HUES48 (cell line): ENCODE results near the gene ITPRID1.
"Not testable (repeated sequence)": the region's sequence is repeated elsewhere in the genome, so short reads cannot be mapped to it uniquely, and the experiment has no call there.

Source experiments
- H3K27ac ChIP-seq: one replicate; pipeline ENCODE4 v1.7.0; 2013; ENCODE audit warnings: low read depth, low read length, inconsistent platforms
- H3K27me3 ChIP-seq: 2 replicates; pipeline ENCODE4 v1.6.1; 2013; ENCODE audit warnings: mild to moderate bottlenecking, low read length; ENCODE audit not compliant: control insufficient read depth, insufficient read depth
- H3K36me3 ChIP-seq: 2 replicates; pipeline ENCODE4 v1.6.1; 2013; ENCODE audit warnings: low read length; ENCODE audit not compliant: control insufficient read depth, insufficient read depth
- H3K4me1 ChIP-seq: 2 replicates; pipeline ENCODE4 v1.6.1; 2013; ENCODE audit warnings: mild to moderate bottlenecking, low read length; ENCODE audit not compliant: control insufficient read depth, insufficient read depth
- H3K4me3 ChIP-seq: 2 replicates; pipeline ENCODE4 v1.5.1; 2013; ENCODE audit warnings: mild to moderate bottlenecking, low read depth, low read length
- H3K9ac ChIP-seq: 2 replicates; pipeline ENCODE4 v1.6.1; 2013; ENCODE audit warnings: mild to moderate bottlenecking, low read depth, low read length, moderate library complexity
- H3K9me3 ChIP-seq: 2 replicates; pipeline ENCODE4 v1.6.1; 2013; ENCODE audit warnings: low read length; ENCODE audit not compliant: control insufficient read depth, insufficient read depth

ITPRID1 gene

DNA sequence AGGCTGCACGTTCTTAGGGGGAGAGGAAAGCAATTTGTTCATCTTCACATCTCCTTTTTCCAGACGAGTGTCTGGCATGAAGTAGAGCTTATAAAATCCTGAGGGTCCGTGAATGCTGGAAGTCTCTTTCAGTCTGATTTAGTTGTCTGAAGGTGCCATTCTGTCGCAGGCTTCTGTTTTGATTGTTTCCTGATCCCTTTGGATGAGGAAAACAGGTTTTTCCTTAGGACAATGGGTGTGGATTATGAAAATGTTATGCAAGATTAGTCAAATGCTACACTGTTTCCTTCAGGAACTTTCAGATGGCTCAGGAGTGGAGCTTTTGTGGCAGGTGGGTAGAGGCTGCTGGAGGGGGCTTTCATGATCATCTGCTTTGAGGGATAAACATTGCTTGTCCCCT lies at the start of gene ITPRID1:
ITPRID1 (plus strand) TSS at position 301 of the 400 bp plus-strand sequence. CDS start 38,935 bp downstream, outside the sequence.
- no peak within 1 kb of the TSS for H3K4me3 ChIP-seq
- no peak within 1 kb of the TSS for H3K27ac ChIP-seq
- H3K36me3 ChIP-seq: no peaks in the 10 kb centered on the region
- H3K27me3 ChIP-seq: no peaks in the 10 kb centered on the region
- H3K9ac ChIP-seq: no peak within 1 kb of the TSS
- peaks cover 6% of the 10 kb centered on the region; the same call in 1 of the 2 replicates for H3K9me3 ChIP-seq
- no peaks in the 10 kb centered on the region for H3K4me1 ChIP-seq

DNA sequence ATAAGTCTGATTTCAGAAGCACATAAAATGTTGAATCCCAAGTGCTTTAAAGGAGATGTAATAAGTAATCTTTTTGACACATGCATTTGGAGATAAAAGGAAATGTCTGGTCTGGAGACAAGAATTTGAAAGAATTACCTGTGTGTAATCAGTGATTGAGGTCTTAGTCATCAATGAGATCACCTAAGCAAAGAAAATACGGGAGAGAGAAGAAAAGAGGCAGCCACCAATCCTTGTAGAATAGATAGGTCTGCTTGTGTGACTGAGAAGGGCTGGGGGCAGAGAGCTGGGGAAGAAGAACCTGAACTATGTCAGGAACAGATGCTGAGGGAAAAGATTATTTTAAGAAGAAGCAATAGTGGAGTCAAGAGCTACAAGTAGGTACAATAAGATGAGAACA lies 49.3 kb upstream of the ITPRID1 start:
- Histone ChIP-seq H3K27me3 (peaks cover 47% of the 10 kb centered on the region), H3K4me1 (peaks cover 24% of the 10 kb centered on the region), H3K36me3 (no peaks in the 10 kb centered on the region), H3K9me3 (no peaks in the 10 kb centered on the region), H3K27ac (peak overlapping the region; percentile 32), H3K9ac (no peak overlapping the region), H3K4me3 (no peak overlapping the region)

GRCh38 chr7:31465285-31465684 lies 48.6 kb upstream of the ITPRID1 start:
- Histone ChIP-seq H3K36me3 (no peaks in the 10 kb centered on the region), H3K4me1 (peaks cover 24% of the 10 kb centered on the region), H3K27ac (peak overlapping the region; percentile 72), H3K9me3 (no peaks in the 10 kb centered on the region), H3K4me3 (no peak overlapping the region), H3K27me3 (peaks cover 40% of the 10 kb centered on the region), H3K9ac (no peak overlapping the region)

GRCh38 chr7:31466036-31466435 lies 47.9 kb upstream of the ITPRID1 start:
- Histone ChIP-seq H3K9me3 (no peaks in the 10 kb centered on the region), H3K9ac (no peak overlapping the region), H3K27ac (peak overlapping the region; percentile 79), H3K4me1 (peaks cover 24% of the 10 kb centered on the region), H3K36me3 (no peaks in the 10 kb centered on the region), H3K4me3 (no peak overlapping the region), H3K27me3 (peaks cover 33% of the 10 kb centered on the region)

- not testable (repeated sequence) for H3K27me3 ChIP-seq, H3K4me1 ChIP-seq, H3K27ac ChIP-seq, H3K4me3 ChIP-seq, H3K36me3 ChIP-seq, H3K9me3 ChIP-seq, H3K9ac ChIP-seq
Observed at GRCh38 chr7:31470883-31471282, 43.0 kb upstream of the ITPRID1 start.

- no peak overlapping the region for H3K9ac ChIP-seq
- no peak overlapping the region for H3K4me3 ChIP-seq
- peaks cover 11% of the 10 kb centered on the region; the same call in 1 of the 2 replicates for H3K4me1 ChIP-seq
- H3K9me3 ChIP-seq: no peaks in the 10 kb centered on the region
- peaks cover 7% of the 10 kb centered on the region; the same call in 1 of the 2 replicates for H3K27me3 ChIP-seq
- H3K36me3 ChIP-seq: no peaks in the 10 kb centered on the region
- H3K27ac ChIP-seq: no peak overlapping the region
Observed at GRCh38 chr7:31475368-31475767, 38.5 kb upstream of the ITPRID1 start.

GRCh38 chr7:31476073-31476745 lies 37.7 kb upstream of the ITPRID1 start:
- H3K4me3 ChIP-seq: no peak overlapping the region
- H3K27me3 ChIP-seq: peaks cover 7% of the 10 kb centered on the region; the same call in 1 of the 2 replicates
- peaks cover 11% of the 10 kb centered on the region; the same call in 1 of the 2 replicates for H3K4me1 ChIP-seq
- no peaks in the 10 kb centered on the region for H3K9me3 ChIP-seq
- no peak overlapping the region for H3K9ac ChIP-seq
- no peaks in the 10 kb centered on the region for H3K36me3 ChIP-seq
- no peak overlapping the region for H3K27ac ChIP-seq

- peaks cover 7% of the 10 kb centered on the region; the same call in 1 of the 2 replicates for H3K27me3 ChIP-seq
- H3K36me3 ChIP-seq: no peaks in the 10 kb centered on the region
- H3K27ac ChIP-seq: no peak overlapping the region
- H3K9me3 ChIP-seq: no peaks in the 10 kb centered on the region
- no peak overlapping the region for H3K4me3 ChIP-seq
- peaks cover 11% of the 10 kb centered on the region; the same call in 1 of the 2 replicates for H3K4me1 ChIP-seq
- no peak overlapping the region for H3K9ac ChIP-seq
Observed at GRCh38 chr7:31476941-31477677, 36.8 kb upstream of the ITPRID1 start.

GRCh38 chr7:31478018-31478417 lies 35.9 kb upstream of the ITPRID1 start:
- Histone ChIP-seq H3K36me3 (no peaks in the 10 kb centered on the region), H3K4me1 (peaks cover 11% of the 10 kb centered on the region; the same call in 1 of the 2 replicates), H3K9me3 (no peaks in the 10 kb centered on the region), H3K4me3 (no peak overlapping the region), H3K27ac (no peak overlapping the region), H3K27me3 (peaks cover 7% of the 10 kb centered on the region; the same call in 1 of the 2 replicates), H3K9ac (no peak overlapping the region)

- Histone ChIP-seq H3K4me3 (no peak overlapping the region), H3K27me3 (peaks cover 7% of the 10 kb centered on the region; the same call in 1 of the 2 replicates), H3K9ac (no peak overlapping the region), H3K36me3 (no peaks in the 10 kb centered on the region), H3K9me3 (no peaks in the 10 kb centered on the region), H3K27ac (no peak overlapping the region), H3K4me1 (peaks cover 11% of the 10 kb centered on the region; the same call in 1 of the 2 replicates)
Observed at GRCh38 chr7:31478721-31479120, 35.2 kb upstream of the ITPRID1 start.

DNA sequence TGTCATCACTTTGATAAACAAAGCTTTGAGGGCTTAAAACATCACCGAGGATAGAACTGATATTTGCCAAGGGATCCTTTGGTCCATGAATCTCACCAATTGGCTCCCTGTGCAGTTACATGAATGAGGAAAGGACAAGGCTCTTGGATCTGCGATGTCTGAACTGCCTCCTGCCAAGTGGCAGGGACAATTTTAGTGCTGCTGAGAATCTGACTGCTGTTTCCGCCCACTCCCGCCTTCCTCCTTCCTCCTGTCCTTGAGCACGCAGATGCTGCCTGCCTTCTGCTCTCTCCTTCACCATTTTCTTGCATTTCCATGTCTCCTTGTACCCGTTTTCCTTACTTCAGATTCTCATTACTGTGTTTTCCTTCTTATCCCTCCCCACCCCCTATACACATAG lies 26.8 kb upstream of the ITPRID1 start:
- no peaks in the 10 kb centered on the region for H3K4me1 ChIP-seq
- no peaks in the 10 kb centered on the region for H3K36me3 ChIP-seq
- H3K4me3 ChIP-seq: no peak overlapping the region
- no peaks in the 10 kb centered on the region for H3K27me3 ChIP-seq
- H3K27ac ChIP-seq: no peak overlapping the region
- H3K9me3 ChIP-seq: no peaks in the 10 kb centered on the region
- H3K9ac ChIP-seq: no peak overlapping the region
